Stimulated activated CD4-positive, alpha-beta T cell treated with anti-CD3 and anti-CD28 coated beads, Interleukin-4, amount 100 ng/mL, for 48 hours (primary cell): ENCODE results near the gene CCDC51.

ENCODE experiments used
- DNase-seq, 2 donors: peaks; one replicate each; pipeline ENCODE4 v3.0.0-alpha.2; 2020; ENCODE audit warnings: low read depth in 2 of 2

CCDC51 gene

GRCh38 chr3:48420561-48420960, 19.4 kb downstream of the CCDC51 start:
- DNase-seq: no peak

DNA sequence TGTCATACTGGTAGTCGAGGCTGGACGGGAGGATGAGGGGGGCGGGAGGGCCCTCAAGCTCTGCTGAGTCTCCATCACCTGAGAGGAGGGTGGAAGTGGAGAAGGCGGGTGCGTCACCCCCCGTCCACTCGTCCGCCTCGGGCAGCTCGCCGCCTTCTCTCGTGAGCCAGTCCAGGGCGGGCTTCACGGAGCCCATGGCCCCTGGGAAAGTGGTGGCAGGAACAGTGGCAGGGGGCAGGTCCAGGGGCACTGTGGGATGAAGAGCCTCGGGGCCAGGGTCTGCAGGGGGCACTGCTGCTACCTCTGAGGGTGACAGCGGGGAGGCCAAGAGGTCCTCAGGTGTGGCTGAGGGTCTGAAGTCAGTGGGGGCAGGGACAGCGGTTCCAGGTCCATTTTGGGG, 20.3 kb downstream of the CCDC51 start:
- no peak for DNase-seq

GRCh38 chr3:48419149-48419548, 20.8 kb downstream of the CCDC51 start:
- DNase-seq: no peak

- no peak for DNase-seq
Observed at GRCh38 chr3:48418651-48419050, 21.3 kb downstream of the CCDC51 start.

DNA sequence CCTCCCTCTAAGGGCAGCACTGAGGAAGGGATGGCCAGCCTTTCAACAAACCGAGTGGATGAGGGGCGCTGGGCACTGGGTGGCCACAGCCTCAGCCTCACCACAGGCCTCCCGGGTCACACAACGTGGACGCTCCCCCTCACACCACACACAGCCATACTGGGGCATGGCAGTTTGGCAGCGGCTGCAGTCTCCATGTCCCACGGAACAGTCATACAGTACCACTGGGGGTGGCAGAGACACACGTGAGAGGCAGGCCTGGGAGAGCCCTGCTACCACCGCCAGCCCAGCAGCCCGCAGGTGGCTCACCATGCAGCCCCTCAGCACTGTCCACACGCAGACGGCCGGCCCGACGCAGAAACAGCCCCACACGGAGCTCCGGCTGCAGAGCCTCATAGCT, 21.8 kb downstream of the CCDC51 start:
- no peak for DNase-seq

GRCh38 chr3:48417529-48418108, 22.3 kb downstream of the CCDC51 start:
- DNase-seq: no peak

GRCh38 chr3:48416546-48416945, 23.4 kb downstream of the CCDC51 start:
- no peak for DNase-seq

- no peak for DNase-seq
Observed at GRCh38 chr3:48416091-48416505, 23.8 kb downstream of the CCDC51 start.

DNA sequence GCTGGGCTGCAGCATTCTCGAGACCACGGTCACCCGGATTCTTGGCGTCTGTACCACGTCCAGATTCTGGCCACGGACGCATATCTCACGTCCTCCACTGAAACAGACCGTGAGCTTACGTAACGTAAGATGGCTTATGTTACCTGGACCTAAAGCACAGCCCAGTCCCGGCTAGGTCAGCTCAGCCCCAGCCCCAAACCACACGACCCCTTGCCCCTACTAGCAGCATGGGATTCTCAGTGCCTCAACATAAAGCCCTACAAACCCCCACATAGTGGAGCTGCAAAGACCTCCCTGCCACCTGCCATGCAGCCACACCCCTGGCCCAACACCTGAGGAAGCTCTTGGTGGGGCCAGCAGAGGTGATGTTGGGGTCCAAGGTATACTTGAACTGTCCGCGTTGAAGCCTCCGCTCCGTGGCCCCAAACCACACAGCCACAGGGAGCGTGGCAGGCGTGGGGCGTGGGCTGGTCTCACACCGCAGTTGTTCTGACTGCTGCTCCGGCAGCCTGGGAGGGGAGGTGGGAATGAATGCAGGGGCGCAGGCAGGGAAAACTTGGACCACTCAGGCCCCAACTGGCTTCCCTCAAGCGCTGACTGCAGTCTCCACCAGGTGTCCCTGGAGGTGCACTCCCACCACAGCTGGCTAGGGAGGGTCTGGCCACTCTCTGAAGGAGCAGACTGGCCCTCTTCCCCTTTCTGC, 24.5 kb downstream of the CCDC51 start:
- no peak for DNase-seq

- DNase-seq: no peak
Observed at GRCh38 chr3:48414376-48415250, 25.3 kb downstream of the CCDC51 start.

DNA sequence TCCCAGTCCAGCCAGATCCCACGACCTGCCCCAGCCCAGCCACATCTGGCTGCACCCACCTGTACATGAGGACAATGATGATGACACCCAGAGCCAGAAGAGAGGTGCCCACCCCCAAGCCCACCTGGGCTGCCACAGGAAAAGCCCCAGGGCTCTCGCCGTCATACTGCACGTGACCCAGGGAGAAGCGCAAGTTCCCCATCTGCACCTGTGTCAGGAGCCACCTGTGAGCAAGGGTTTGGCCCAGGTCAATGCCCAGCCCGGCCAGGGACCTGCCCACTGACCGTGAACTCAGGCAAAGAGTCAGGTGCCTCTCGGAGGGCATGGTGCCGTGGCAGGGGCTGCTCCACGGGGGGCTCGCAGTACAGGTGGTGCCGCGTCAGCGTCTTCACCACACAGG, 26.3 kb downstream of the CCDC51 start:
- DNase-seq: no peak

DNA sequence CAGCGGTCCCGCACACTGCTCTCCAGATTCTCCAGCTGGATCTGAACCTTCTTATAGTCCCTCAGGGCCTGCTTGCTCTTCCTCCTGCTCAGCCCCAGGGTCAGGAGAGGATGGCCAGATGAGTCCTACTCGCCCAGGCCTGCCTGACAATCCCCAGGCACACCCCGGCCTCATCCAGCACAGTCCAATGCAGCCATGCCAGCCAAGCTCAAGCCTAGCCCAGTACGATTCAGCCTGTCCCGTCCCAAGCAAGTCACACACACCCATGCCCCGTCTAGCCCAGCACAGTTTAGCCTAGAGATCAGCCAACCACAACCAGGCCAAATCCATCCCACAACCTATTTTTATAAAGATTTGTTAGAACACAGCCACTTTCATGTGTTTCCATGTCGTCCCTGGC, 26.8 kb downstream of the CCDC51 start:
- DNase-seq: no peak

DNA sequence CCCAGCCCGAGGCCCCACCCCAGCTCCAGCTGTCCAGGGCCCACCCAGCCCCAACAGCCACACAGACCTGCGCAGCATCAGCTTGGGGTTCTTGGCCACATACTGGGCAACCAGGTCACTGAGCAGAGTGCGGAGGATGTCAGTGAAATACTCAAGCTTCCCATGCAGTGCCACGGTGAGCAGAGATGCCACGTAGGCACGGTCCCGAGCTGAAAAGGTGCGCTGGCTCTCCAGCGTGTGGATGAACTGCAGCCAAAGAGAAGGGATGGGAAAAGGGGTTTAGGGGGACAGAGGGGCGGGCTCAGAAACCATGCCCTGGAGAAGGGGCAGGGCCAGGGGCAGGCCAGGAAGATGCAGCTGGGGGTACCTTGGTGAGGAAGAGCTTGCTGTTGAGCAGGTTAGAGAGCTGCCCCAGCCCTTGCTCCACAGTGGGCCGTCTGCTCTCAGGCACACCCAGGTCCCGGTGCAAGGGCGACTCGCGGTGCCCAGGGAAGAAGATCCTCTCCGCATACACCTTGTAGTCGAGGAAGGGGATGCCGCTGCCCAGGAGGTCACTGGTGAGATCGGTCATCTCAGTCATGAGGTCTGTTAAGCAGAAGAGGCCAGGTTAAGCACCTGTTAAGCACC, 27.4 kb downstream of the CCDC51 start:
- no peak for DNase-seq

DNA sequence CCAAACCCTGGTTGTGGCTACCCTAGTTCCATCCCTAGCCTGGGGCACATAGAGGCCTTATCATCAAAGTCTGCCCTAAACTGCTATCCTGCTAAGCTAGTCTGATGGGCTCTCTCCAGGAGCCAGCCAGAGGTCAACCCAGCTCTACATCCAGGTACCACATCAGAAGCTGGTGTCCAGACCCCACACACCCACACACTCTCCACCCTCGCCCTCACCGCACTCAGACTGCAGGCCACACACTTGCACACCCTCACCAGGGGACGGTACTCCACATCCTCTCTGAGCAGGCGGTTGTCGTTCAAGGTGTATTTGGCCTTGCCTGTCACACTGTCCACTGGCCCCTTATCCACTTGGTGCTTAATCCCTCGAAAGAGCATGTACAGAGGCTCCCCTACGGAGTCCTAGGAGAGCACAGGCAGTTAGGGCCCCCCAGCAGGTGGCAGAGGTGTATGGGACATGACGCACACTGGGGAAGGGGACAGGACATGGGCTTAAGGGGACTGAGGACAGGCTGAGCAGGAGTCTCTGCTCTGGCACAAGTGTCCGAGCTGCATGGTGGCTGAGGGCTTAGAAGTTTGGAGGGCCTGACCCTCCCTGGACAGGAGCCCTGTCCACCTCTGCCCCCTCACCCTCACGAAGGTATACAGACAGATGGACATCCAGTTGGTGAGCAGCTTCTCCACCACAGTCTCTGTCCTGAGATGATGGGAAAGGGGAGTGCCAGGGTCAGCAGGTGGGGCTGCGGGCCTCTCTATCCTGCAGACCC, 28.1 kb downstream of the CCDC51 start:
- DNase-seq: no peak

DNA sequence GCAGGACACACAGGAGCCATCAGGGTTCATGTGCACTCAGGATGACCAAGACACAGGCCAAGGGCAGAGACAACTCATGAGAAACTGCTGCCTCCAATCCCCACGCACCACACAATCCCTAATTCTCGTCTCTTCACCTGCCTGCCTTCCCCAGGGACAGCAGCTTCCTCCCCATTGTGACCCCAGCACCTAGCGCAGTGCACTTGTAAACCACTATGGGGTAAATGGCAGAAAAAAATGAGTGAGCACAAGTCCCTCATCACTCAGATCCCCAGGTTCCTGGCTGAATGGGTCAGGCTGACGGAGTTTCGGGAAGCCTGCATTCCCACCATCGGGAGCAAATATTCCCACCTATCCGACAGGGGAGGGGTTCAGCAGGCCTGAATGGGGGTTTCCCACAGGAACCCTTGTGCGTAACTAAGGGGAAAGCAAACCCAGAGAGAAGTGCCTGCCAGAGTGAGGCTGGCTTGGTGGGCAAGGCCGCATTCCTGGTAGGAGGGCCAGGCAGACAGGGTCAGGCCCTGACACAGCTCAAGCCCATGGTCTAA, 28.8 kb downstream of the CCDC51 start:
- no peak for DNase-seq

DNA sequence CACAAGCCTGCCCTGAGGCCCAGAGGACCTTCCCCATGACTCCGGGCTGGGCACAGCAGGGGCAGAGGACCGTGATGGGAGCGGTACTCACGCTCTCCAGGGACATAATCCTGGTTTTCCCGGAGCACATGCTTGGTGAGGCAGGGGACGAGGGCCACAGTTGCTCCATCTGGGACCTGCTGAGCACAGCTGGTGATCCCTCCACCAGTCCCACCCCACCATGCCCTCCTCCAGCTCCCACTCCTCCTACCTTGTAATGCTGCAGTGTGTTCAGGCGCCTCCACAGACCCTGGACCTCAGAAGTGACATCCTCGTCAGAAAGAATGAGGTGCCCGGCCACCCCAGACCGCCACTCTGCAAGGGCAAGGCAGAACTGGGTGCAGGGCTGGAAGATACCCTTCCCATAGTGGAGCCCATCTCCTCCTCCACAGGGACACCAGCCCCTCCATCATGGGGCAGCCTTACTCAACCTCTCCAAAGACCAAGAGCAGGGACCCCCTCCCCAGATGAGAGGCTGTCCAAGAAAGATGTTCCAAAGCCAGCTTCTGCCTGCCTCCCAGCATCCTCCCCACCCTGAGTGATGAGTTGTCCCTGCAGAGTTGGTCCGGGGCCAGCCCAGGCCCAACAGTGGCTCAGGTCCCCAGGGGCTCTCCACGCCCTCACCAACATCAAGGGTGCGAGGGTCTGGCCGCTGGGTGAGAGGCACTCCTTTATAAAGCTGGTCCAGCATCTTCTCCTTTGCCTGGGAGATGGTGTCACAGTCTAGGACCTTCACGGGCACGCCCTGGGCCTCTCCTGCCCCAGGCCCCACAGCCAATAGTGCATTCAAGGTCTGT, 29.5 kb downstream of the CCDC51 start:
- no peak for DNase-seq

- DNase-seq: no peak
Observed at GRCh38 chr3:48409291-48410201, 30.4 kb downstream of the CCDC51 start.

DNA sequence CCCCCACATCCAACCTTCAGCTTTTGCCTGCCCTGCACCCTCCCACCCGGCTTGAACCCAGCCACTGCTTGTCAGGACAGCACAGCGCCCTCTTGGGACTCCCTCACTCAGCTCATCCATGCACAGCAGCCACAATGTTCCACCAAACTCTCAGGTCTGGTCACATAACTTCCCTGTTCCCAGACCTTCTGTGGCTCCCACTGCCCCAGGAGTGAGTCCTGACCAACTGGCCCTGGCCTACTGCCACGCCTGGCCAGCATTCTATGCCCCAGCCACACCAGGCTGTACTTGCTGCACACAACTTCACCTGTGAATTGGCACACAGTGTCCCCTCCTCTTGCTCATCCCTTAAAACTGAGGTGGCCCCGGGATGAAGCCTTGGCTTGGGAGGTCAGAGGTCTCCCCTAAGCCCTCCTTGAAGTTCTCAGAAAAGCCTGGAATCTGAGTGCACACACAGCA, 31.1 kb downstream of the CCDC51 start:
- DNase-seq: no peak

- DNase-seq: no peak
Observed at GRCh38 chr3:48407542-48408099, 32.3 kb downstream of the CCDC51 start.
